ENCODE data around the gene NDUFV1.
A peak's percentile ranks its signal among the peaks of the same experiment; 100 is the strongest.
"Not testable (repeated sequence)": the region's sequence is repeated elsewhere in the genome, so short reads cannot be mapped to it uniquely, and the experiment has no call there.

Gene NDUFV1

GRCh38 chr11:67585911-67586310 is 20.8 kb upstream of the NDUFV1 start:
- DNase-seq = no peak

GRCh38 chr11:67586568-67587250 is 20.0 kb upstream of the NDUFV1 start:
- no peak for DNase-seq

GRCh38 chr11:67588136-67588503 is 18.6 kb upstream of the NDUFV1 start:
- DNase-seq = no peak

- DNase-seq = not testable (repeated sequence)
These were observed 17.8 kb upstream of the NDUFV1 start for GRCh38 chr11:67588899-67589415.

DNA sequence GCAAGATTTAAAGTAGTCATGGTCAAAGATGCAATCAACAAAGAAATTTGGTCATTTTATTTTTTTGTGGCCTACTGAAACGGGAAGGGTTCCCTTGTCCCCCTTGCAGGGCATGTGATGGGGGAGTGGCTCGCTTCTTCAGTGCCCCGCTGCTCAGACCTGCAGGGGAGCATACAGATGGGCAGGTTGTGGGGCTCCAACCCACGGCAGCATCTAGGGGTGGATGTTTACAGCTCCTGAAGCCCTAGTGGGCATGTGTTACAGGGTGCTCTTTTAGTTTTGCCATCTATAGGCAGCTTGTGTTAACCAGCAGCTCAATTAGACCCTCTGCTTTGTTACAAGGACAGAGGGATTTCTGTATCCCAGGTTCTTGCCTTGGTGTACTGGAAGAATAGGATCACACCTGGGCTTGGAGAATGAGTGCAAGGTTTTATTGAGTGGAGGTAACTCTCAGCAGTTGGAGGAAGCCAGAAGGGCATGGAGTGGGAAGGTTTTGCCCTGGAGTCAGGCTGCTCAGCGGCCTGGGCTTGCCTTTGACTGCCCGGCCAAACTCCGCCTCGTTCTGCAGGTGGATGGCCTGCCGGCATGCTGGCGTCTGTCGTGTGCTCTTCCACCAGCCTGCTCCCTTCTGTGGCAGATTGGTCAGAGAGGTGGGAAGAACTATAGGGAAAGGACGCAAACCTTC is 13.7 kb upstream of the NDUFV1 start:
- no peak for DNase-seq

DNA sequence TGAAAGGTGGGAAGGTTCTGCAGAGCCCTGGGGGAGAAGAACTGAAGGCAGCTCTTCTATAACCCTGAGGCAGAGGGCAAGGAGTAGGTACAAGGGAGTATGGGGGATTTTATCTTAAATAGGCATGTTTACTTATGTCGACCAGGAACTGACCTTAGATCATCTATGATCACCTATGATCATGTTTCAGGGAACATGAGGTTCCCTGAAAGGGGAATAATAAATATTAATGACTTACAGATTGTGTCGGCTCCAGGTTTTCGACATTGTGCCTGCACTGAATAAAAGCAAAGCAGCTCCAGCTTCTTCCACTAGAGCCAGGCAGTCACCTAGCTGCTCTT is 13.2 kb upstream of the NDUFV1 start:
- DNase-seq = no peak

GRCh38 chr11:67594480-67594879 is 12.3 kb upstream of the NDUFV1 start:
- no peak for DNase-seq

DNA sequence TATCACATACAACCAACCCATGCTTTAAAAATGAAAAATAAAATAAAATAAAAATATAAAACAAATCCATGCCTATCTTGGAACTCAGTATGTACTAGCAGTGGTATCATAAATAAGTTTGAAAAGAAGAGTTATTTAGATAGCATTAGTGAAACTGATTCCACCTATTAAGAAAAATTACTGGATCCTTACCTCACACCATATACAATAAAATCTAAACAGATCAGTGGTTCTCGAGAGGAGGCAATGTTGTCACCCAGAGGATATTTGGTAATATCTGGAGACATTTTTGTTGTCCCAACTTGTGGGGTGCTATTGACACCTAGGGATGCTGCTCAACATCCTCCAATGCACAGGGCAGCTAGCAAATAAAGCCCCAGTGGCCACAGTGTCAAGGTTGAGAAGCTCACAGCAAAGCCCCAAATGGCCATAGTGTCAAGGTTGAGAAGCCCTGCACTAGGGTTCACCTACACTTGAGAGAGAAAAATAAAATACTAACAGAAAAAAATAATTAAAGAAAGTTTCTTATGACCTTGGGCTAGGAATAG is 9.9 kb upstream of the NDUFV1 start:
- no peak for DNase-seq

DNA sequence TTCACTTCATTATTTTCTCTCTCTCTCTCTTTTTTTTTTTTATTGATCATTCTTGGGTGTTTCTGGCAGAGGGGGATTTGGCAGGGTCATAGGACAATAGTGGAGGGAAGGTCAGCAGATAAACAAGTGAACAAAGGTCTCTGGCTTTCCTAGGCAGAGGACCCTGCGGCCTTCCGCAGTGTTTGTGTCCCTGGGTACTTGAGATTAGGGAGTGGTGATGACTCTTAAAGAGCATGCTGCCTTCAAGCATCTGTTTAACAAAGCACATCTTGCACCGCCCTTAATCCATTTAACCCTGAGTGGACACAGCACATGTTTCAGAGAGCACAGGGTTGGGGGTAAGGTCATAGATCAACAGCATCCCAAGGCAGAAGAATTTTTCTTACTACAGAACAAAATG is 9.3 kb upstream of the NDUFV1 start:
- DNase-seq = not testable (repeated sequence)

GRCh38 chr11:67597963-67598362 is 8.8 kb upstream of the NDUFV1 start:
- DNase-seq = not testable (repeated sequence)

DNA sequence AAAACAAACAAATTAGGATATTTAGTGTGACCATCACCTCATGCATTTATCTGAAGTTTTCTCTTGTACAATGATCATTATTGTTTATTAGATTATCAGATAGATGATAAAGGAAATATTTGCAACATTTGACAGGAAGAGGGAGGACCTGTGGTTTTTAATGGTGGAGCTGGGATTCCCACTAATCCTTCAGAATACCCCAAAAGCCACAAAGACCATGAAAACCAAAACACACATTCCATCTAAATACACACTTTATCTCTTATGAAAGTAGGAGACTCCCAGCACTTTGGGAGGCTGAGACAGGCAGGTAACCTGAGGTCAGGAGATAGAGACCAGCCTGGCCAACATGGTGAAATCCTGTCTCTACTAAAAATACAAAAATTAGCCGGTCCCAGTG is 7.6 kb upstream of the NDUFV1 start:
- DNase-seq = no peak

GRCh38 chr11:67600324-67601029 is 6.3 kb upstream of the NDUFV1 start:
- no peak for DNase-seq

DNA sequence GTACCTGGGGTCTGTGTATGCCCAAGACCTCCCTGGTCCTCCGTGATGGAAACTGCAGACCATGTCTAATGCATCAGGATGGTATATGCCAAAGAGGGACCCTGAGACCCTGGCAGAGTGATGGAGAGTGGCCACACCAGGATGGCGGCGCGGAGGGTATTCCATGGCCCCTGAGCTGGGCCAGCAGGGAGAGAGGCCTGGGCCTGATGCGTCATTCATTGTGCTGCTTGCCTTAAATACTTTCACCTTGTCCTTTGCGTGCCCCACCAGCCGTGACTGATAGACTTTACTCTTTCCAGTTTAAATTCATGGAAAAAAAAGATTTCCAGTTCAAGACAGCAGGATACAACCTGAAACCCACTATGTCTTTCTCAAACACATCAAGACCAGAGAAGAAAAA is 5.6 kb upstream of the NDUFV1 start:
- no peak for DNase-seq

- DNase-seq = not testable (repeated sequence)
These were observed 2.6 kb upstream of the NDUFV1 start for GRCh38 chr11:67604119-67604518.

DNA sequence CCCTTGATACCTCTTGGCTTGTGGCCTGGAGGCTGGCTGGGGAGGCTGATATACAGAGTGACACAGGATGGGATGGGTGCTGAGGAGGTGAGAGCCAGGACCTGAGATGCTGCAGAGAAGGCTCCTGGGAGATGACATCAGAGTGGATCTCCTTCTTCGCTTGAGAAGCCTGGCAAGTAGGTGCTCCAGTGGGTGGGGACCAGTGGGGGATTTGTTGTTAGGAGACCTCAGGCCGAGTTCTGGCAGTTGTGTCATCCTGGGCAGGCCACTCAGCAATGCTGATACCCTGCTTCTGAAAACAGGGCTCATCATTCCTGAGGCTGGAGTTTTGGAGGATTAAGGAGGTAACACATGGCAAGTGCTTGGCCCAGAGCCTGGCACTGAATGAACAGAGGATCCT is 1.9 kb upstream of the NDUFV1 start:
- no peak for DNase-seq

GRCh38 chr11:67605231-67606011 is 1.3 kb upstream of the NDUFV1 start:
- peak in 3 of 56 donors; percentile 21 to 37 (median 35) for DNase-seq

DNA sequence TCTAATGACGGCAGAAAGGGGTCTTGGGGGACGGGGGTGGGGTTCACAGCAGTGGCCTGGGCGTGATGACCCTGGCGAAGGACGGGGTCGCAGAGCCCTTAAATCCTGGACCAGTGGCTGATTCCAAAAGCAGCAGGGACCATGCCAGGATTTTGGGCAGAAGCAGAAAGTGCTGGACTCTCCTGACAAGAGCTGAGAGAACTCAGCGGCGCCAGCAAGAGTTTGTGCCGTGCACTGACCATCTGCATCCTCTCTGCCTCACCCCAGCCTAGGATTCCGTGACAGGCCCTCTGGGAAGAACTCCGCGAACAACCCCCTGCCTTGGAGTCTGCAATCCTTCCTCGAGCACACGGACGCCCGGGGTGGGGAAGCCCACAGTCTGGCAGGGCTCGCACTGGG is 644 bp upstream of the NDUFV1 start:
- peak in 1 of 56 donors; percentile 52 for DNase-seq

DNA sequence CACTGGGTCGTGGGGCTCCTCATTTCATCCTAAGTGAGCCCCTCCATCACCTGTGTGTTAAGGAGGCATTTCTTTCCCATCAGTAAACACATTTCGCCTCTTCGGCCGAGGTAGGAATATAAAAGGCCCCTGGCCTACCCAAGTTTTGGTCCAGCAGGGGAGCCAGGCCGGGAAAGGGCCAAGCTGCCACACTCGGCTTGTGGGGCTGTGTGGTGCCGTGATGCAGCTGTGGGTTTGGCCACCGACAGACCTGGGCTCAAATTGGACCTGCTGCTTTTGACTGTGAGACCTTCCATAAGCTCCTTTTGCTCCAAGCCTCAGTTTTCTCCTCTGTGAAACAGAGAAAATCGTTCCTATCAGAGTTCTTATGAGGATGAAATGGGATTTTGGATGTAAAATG is 771 bp downstream of the NDUFV1 start:
- no peak for DNase-seq

GRCh38 chr11:67608486-67608885 is 1.8 kb downstream of the NDUFV1 start:
- no peak for DNase-seq

DNA sequence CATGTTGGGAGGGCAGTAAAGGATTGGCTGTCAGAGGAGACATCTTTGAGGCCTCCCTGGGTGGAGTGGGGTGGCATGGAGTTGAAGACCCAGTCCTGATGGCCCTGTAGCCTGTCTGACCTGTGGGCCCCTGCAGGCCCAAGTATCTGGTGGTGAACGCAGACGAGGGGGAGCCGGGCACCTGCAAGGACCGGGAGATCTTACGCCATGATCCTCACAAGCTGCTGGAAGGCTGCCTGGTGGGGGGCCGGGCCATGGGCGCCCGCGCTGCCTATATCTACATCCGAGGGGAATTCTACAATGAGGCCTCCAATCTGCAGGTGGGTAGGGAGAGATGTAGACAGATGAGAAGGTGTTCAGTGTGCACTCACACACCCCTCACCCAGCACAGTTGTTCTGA is 2.6 kb downstream of the NDUFV1 start:
- DNase-seq = no peak

DNA sequence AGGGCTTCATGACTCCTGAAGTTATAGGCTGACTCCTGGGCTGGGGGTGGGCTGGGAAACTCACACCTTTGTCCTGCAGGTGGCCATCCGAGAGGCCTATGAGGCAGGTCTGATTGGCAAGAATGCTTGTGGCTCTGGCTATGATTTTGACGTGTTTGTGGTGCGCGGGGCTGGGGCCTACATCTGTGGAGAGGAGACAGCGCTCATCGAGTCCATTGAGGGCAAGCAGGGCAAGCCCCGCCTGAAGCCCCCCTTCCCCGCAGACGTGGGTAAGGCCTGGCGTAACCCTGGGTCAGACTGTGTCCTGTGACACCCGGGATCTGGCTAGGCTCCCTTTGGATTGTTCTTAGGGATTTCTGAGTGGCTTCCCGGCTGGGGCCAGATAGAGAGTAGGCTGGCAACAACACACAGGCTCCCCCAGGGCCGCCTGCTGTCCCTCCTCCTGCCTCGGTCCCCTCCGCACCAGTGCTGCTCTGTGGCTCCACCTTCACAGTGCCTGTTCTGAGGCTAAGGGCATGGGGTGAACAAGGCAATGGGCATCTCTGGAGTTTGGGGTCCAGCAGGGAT is 3.6 kb downstream of the NDUFV1 start:
- no peak for DNase-seq
